HG02678 (cell line): Measurements from ENCODE around the gene SFRP2.
A peak's percentile ranks its signal among the peaks of the same experiment; 100 is the strongest.

Source experiments
- ATAC-seq: cut with Tn5 transposase; IDR thresholded peaks from one replicate; pipeline ENCODE4 v1.9.1; 2021; ENCODE audit warnings: mild to moderate bottlenecking, moderate library complexity; ENCODE audit not compliant: unreplicated experiment

The SFRP2 gene

GRCh38 chr4:153776601-153777000 is 12.3 kb downstream of the SFRP2 start:
- no peak for ATAC-seq

- ATAC-seq: no peak
Observed at GRCh38 chr4:153773236-153773690, 15.6 kb downstream of the SFRP2 start.

- no peak for ATAC-seq
Observed at GRCh38 chr4:153771046-153771445, 17.8 kb downstream of the SFRP2 start.

DNA sequence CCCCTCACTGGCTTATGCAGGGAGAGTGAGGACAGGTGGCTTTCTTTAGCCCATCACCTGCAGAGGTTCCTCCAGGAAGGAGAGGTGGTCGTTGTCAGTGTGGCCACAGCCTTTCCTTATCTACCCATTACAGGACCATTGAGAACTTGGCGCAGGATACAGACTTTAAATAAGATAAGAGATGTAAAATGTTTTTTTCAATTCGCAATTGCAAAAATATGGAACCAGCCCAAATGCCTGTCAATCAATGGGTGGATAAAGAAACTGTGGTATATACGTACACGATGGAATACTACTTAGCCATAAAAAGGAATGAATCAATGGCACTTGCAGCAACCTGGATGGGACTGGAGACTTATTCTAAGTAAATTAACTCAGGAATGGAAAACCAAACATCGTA is 22.1 kb downstream of the SFRP2 start:
- ATAC-seq: no peak

DNA sequence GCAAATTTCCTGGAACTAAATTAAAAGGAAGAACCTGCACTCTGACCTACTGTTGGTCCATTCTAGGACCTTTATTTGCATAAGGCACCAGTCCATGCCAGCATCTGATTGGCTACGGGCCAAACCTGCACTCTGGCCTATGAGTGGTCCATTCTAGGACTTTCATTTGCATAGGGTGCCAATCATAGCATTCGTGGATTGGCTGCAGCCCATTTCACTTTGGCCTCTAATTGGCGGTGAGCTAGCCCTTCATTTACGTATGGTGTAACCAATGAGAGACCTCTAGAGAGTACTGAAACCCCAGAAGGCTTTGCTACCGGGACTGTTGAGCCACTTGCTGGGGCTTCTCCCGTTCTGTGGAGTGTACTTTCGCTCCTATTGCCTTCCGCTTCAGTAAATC is 23.0 kb downstream of the SFRP2 start:
- no peak for ATAC-seq

DNA sequence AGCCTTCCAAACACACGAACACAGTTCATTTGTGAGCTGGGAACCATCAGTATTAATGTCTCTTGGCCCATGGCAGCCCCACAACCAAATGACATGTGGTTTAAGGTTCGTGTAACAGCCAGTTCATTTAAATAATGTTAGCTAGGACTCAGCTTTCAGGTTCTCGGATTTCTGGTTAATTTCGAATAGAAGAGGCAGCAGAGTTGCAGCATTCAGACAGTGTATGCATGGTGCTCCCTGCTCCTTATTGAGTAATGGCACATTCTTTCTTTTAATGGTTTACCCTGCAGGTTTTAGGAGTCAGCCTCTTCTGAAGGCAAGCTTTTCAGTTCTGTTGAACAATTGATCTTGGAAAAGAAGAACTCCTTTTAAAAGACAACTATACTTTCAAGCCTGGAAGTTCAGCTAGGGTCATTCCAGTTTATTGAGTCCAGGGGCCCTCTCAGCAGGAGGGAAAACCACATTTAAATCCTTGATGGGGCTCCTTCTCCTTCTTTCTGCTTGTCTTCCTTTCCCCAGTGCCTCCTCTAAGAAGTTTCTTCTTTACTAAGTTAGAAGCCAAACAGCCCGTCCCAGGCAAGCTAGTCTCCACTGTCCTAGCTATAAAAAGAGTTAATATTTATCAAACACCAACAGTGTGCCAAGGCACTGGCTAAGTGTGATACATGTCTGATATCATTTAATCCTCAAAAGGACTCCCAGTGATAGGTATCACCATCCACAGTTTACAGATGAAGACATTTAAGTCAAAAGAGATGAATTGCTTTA is 24.1 kb downstream of the SFRP2 start:
- no peak for ATAC-seq

- ATAC-seq: no peak
Observed at GRCh38 chr4:153763404-153763803, 25.5 kb downstream of the SFRP2 start.

GRCh38 chr4:153759407-153760316 is 29.2 kb downstream of the SFRP2 start, which contains the start of gene RNF175:
Gene RNF175, minus strand, starts transcription at chr4:153760024. Its CDS starts 162 bp downstream, at chr4:153759862.
- no peak for ATAC-seq

- no peak for ATAC-seq
Observed at GRCh38 chr4:153758688-153759406, 30.0 kb downstream of the SFRP2 start.

GRCh38 chr4:153758136-153758535 is 30.7 kb downstream of the SFRP2 start:
- no peak for ATAC-seq

DNA sequence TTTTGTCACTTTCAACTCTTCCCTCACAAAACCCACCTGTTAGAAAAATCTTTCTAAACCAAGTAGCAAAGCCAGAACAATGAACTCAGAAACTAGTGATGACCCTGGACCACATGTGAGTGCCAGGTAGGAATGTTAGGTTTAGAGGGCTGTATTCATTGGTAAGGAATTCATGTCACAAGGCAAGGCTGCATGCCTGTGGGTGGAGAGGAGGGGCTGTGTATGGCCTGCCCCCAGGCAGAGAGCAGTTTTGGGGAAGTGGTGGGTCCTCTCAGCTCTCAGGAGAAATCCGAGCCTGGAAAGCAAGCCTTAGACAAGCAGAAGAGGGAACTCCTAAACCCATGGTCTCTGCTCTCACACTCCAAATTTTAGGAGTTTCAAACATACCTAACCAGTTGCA is 31.5 kb downstream of the SFRP2 start:
- ATAC-seq: no peak

- ATAC-seq: no peak
Observed at GRCh38 chr4:153755186-153755585, 33.7 kb downstream of the SFRP2 start.

DNA sequence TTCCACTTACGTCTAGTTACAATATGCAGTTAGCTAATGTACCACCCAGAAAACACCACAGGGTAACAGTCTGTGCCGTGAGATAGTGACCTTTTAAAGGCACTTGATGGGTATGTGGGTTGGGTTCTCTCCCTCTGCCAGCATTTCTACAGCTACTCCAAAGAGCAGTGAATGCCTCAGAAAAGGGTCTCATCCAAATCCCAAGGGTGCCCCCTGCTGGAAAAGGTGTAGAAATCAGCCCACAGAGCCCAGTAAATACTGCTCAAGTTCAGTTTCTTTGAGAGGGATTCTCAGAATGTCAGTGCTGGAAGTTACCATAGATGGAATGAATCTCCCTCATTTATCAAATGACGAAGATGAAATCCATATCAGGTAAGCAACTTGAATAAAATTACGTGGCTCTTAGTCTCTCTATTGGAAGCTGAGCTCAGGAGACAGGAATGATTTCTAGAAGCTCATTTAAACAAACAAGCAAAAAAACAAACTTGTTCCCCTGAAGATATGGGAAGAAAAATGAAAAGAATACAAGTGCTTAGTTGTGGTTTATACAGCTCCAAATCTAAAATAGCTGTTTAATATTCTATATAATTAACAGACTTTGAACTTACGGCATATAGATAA is 38.6 kb downstream of the SFRP2 start:
- peak; percentile 81 for ATAC-seq

GRCh38 chr4:153748378-153748777 is 40.5 kb downstream of the SFRP2 start:
- no peak for ATAC-seq

DNA sequence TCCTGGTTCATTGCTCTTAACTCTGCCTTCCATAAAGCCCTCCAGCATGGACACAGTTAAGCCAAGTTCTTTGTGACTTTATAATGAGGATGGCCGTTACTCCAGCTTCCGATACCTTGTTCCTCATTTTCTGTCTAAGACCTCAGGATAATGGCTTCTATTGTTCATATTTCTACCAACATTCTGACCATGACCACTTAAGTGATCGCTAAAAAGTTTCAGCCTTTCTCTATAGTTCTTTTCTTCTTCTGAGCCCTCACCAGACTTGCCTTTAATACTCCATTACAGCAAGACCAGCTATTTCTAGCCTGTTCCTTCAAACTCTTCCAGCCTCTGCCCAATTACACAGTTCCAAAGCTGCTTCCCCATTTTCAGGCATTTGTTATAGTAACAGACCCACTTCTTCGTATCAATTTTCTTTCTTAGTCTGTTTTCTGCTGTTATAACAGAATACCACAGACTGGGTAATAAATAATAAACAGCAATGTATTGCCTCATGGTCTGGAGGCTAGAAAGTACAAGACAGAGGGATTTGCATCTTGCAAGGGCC is 41.4 kb downstream of the SFRP2 start:
- ATAC-seq: no peak

DNA sequence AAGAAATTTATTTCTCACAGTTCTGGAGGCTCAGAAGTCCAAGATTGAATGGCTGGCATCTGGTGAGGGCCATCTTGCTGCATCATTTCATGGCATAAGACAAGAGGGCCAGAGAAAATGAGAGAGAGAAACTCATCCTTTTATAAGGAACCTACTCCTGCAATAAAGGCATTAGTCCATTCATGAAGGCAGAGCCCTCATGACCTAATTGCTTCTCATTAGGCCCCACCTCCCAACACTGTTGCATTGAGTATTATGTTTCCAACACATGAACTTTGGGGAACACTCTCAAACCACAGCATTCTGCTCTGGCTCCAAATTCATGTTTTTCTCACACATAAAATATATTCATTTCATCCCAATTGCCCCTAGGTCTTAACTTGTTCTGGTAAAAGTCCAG is 43.2 kb downstream of the SFRP2 start:
- ATAC-seq: no peak

DNA sequence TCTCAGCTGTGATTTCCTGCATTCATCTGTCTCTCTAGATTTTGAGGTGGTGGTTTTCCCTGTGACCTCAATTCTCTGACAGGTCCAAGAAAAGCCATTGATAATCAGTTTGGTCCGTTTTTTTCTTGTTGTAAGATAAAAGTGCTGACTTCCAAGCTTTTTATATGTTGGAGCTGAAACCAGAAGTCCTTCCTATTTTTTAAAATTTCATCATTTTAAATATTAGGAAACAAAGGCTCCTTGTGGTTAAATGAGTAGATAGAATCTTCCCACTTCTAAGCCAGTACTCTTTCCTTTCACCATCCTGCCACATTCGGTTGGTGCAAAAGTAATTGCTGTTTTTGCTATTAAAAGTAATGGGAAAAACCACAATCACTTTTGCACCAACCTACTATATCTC is 47.3 kb downstream of the SFRP2 start:
- ATAC-seq: no peak

GRCh38 chr4:153735906-153736461 is 52.9 kb downstream of the SFRP2 start:
- ATAC-seq: no peak

GRCh38 chr4:153733751-153734448 is 55.0 kb downstream of the SFRP2 start:
- peak; percentile 59 for ATAC-seq

- no peak for ATAC-seq
Observed at GRCh38 chr4:153731239-153731638, 57.6 kb downstream of the SFRP2 start.
